H1 (cell line): ENCODE data around the gene C17orf50. TPM values are rescaled to one million over a fixed set of nuclear protein-coding genes. Genes with fewer than 3 reads are reported as not detected.

Source experiments
- BCL11A ChIP-seq, 2 experiments: IDR thresholded peaks; one replicate each; pipeline ENCODE4 v1.6.1; 2011; ENCODE audit warnings: low read depth in 2 of 2, low read length in 2 of 2, mild to moderate bottlenecking in 2 of 2
- polyA plus RNA-seq, 7 experiments: library from polyadenylated mRNA; depleted of rRNA in 3 of 7; stranded (reverse) in 5 of 7; unstranded in 2 of 7; fragments of >200 nt in 5 of 7; fragments of 200-250 nt in 2 of 7; gene quantifications; 1 replicate in 5 of 7; 2 replicates in 1 of 7; 4 replicates in 1 of 7; pipeline versions ENCODE4 v1.2.1 to v1.2.3, GENCODE V29; 2011 to 2013; ENCODE audit warnings: missing spikeins in 2 of 7, mixed read lengths in 2 of 7
- total RNA-seq: library from RNA; stranded (reverse); fragmentation: NEBNext Ultra II Directional; extraction: Animal tissue kit (Norgen Biotek cat#: 25700); gene quantifications from 2 replicates; pipeline ENCODE4 v1.2.1, GENCODE V29; 2021

Gene C17orf50
- total and polyA plus RNA-seq, 2 of the 8 experiments (the other 6 are each of a cell fraction or from before 2014, with no cell fraction given), result 0.12 TPM; not detected in 1

DNA sequence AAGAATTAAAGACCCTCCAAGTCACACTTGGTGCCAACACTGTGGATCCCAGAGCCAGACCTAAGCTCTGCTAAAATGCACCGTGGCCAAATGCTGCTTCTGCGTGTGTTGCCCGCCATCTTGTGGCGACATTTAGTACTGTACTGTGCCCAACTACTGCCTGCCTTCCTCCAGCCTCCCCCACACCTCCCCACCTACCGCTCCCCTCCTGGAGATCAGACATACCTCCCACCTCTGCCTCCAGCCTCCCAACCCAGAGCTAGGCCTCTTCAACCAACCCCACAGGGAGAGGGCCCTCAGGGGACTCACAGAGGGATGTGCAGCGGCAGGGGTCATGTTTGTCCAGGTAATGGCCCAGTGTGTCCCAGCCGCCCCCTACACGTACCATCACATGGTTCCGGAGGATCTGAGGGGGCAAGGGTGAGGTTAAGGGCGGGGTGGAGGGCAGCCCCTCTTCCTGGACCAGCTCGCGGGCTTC lies 13.1 kb upstream of the C17orf50 start (continued):
- no peak for TF ChIP-seq BCL11A (IDR thresholded peaks at IDR 0.05; ENCODE audit: low read depth in 2 of 2, low read length in 2 of 2)
- TF ChIP-seq, all 59 proteins: peak for 4
